GM12874 (cell line): ENCODE results near the gene OPCML.

Source experiments
- TF ChIP-seq, protein P1 (sequence below): IDR thresholded peaks from 2 replicates; pipeline ENCODE4 v1.5.1; 2011; ENCODE audit warnings: low read depth, mild to moderate bottlenecking, control low read depth, low read length, moderate library complexity; ENCODE audit not compliant: insufficient read depth

OPCML gene

DNA sequence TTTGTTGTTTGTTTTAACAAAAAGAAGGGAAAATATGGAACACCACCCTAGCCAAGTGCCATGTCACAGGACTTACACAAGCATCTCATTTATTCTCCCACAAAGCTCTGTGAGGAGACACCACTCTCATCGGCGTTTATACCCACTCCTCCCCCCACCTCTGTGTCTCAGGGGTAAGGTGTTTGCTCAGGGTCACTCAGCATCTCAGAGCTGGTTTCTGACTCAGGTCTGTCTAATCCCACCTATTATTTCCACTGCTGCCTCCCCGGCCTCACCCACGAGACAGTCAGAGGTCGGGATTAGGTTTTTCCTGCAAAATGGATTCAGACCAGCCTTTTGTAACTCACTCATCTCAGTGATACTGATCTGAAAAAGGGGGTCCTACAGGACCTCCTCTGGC is 786.0 kb downstream of the OPCML start:
- TF ChIP-seq, protein P1, sequence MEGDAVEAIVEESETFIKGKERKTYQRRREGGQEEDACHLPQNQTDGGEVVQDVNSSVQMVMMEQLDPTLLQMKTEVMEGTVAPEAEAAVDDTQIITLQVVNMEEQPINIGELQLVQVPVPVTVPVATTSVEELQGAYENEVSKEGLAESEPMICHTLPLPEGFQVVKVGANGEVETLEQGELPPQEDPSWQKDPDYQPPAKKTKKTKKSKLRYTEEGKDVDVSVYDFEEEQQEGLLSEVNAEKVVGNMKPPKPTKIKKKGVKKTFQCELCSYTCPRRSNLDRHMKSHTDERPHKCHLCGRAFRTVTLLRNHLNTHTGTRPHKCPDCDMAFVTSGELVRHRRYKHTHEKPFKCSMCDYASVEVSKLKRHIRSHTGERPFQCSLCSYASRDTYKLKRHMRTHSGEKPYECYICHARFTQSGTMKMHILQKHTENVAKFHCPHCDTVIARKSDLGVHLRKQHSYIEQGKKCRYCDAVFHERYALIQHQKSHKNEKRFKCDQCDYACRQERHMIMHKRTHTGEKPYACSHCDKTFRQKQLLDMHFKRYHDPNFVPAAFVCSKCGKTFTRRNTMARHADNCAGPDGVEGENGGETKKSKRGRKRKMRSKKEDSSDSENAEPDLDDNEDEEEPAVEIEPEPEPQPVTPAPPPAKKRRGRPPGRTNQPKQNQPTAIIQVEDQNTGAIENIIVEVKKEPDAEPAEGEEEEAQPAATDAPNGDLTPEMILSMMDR = no peak

DNA sequence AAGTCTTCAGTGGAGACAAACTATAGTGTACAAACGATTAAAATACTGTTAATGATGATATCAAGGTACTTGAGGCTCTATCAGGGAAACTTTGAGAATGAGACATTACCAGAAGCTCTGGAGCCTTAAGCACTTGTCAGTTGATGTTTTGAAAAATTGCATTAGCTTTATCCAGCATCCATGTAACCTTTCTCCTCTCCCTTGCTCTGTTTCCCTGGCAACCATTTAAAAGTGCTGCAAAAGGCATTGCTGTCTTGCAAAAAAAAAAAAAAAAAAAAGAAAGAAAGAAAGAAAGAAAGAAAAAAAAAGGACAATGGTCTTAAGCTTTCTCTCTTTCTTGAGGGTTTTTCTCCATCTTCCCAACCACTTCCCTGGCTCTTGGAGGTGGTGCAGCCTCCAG is 787.0 kb downstream of the OPCML start:
- TF ChIP-seq, protein P1 = no peak

DNA sequence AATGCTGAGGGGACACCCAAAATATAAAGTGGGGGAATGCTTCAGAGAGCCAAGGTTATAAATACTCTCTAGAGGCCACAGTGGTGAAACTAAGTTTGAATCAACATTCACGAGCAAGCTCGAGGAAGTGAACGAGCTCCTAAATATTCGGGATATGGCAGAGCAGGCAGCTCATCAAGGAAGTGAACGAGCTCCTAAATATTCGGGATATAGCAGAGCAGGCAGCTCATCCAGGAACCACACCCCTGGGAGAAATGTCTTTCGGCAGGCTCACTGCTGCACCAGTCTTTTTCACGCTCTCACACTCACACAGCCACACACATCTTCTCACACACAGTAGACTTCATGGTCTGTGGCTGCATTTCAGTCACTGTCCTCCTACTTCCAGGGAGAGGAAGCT is 787.5 kb downstream of the OPCML start:
- TF ChIP-seq, protein P1 = no peak

DNA sequence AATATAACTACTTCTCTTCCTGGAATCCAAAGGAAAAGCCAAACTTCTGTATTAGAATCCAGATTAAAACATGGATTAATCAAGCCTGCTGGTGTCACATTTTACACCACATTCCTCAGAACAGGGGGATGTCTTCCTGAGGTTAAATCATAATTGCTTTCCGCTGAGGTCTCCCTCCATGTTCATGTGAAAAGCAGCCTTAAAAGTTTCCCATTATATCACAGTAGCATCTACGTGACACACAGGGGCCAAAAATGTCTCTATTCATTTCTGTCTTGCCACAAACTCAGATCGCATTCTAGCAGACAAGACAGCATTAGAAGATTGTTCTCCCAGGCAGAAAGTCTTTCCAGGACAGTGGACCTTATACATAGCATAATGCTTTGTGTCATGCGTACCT is 788.7 kb downstream of the OPCML start:
- TF ChIP-seq, protein P1 = no peak

DNA sequence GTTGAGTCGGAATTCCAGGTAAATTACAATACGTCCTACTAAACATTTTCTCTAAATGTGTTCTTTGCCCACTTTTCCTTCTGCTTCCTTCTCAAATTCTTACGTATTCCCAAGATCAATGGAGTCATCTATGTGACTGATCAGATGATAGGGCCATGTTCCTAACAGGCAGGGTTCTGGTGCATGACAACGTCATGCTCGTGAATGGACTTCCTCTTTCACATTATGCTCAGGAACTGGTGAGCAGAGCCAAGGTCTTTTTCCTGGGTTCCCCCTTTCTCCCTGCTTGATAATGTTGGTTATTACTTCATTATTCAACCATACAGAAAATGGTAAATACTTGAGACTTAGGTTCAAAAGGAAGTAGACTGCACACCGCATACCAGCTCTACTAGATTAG is 789.4 kb downstream of the OPCML start:
- TF ChIP-seq, protein P1 = no peak

DNA sequence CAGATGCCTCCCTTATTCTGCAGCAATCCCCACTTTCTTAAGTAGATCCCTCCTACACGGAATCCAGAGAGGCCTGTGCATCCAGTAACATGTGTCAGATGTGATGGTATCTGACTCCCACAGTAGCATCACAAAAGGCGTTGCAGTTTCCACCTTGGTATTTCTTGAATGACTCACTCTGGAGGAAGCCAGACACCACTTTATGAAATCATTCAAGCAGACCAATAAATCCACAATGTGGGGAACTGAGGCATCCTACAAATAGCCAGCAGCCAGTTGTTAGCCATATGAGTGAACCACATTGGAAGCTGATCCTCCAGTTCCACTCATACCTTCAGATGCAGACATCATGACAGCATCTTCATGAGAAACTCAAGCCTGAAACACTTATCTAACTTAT is 798.1 kb downstream of the OPCML start:
- TF ChIP-seq, protein P1 = no peak

DNA sequence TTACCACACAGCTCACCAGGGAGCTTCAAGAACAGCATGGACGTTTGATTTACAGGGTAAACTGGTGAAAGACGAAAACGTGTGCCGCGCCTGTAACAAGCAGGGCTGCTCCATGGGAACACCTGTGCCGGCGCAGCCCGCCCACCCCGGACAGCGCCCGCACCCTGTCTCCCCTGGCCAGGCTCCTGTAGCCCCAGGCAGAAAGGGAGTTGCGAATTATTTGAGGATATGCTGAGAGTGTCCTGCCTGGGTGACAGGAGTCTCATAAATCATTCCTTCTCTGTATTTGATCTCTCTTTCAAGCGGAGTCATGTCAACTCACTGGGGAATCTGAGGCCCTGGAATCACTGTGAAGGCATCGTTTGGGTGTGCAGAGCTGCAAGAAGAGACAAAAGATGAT is 804.3 kb downstream of the OPCML start:
- TF ChIP-seq, protein P1 = no peak

DNA sequence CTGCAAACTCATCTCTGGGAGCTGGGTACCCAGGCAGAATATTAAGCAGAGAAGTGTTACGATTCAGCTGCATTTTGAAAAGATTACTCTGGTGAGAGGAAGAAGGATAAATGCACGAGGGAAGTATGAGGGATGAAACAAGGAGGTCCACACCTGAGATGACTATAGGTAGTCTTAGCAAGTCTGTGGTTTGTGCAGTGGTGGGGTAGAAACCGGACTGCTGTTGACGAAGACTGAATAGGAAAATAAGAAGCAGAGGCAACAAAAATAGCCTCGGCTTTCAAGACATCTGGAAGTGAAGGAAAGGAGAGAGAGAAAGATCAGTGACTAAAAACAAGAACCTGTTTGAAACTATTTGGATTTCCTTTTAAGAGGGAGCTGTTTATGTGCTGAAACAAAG is 810.8 kb downstream of the OPCML start:
- TF ChIP-seq, protein P1 = no peak
